Breast epithelium (tissue), 4 donors: Measurements from ENCODE around the gene RUNDC3A. TPM values are rescaled to one million over a fixed set of nuclear protein-coding genes. Genes with fewer than 3 reads are reported as not detected.

ENCODE experiments used
- DNase-seq, 2 donors: peaks; one replicate each; pipeline ENCODE4 v3.0.0-alpha.2; 2019; ENCODE audit warnings: low spot score in 2 of 2
- H3K27ac ChIP-seq, 2 donors: fragments of 200-600 bp; sonication (generic) in 1 of 2; one replicate each; pipeline ENCODE4 v1.5.1; 2016 to 2019; ENCODE audit warnings: mild to moderate bottlenecking in 1 of 2
- H3K27me3 ChIP-seq, 2 donors: fragments of 200-600 bp; sonication (generic) in 1 of 2; one replicate each; pipeline versions ENCODE4 v1.5.1 to v1.6.0; 2017 to 2019; ENCODE audit warnings: control low read depth in 1 of 2, mild to moderate bottlenecking in 1 of 2
- H3K36me3 ChIP-seq: fragments of 200-600 bp; one replicate; pipeline ENCODE4 v1.5.1; 2019
- H3K4me1 ChIP-seq, 2 donors: fragments of 200-600 bp; sonication (generic); one replicate each; pipeline ENCODE4 v1.5.1; 2016 to 2019; ENCODE audit warnings: control low read depth in 1 of 2
- H3K4me3 ChIP-seq, 3 donors: fragments of 200-600 bp; sonication (generic); 1 replicate in 2 of 3; 2 replicates in 1 of 3; pipeline ENCODE4 v1.5.1; 2016 to 2019; ENCODE audit warnings: mild to moderate bottlenecking in 3 of 3, moderate library complexity in 2 of 3
- H3K9me3 ChIP-seq, 2 donors: fragments of 200-600 bp; sonication (generic) in 1 of 2; one replicate each; pipeline ENCODE4 v1.5.1; 2016 to 2019; ENCODE audit warnings: control low read depth in 1 of 2
- POLR2A ChIP-seq: fragments of 450-650 bp; IDR thresholded peaks from one replicate; pipeline ENCODE4 v1.6.1; 2016; ENCODE audit warnings: antibody characterized with exemption, mild to moderate bottlenecking, moderate library complexity
- POLR2AphosphoS5 ChIP-seq, 3 donors: sonication (generic); formaldehyde crosslinking; IDR thresholded peaks; one replicate each; pipeline ENCODE4 v1.6.1; 2017; ENCODE audit warnings: antibody characterized with exemption in 3 of 3
- intact Hi-C: fragments of 100-400 bp; cut with DNase I; formaldehyde crosslinking; loops from one replicate; pipeline ENCODE4 v1.15.1; 2023; ENCODE audit warnings: low total_unique reads
- total RNA-seq, 3 donors: library from RNA; depleted of rRNA; stranded (reverse); fragments of >200 nt; gene quantifications; one replicate each; pipeline ENCODE4 v1.1.0, GENCODE V29; 2016
- TF ChIP-seq, protein P1 (sequence below), 3 donors: fragments of 450-650 bp; IDR thresholded peaks; one replicate each; pipeline ENCODE4 v1.5.1; 2016 to 2017; ENCODE audit warnings: antibody characterized with exemption in 3 of 3, mild to moderate bottlenecking in 3 of 3, moderate library complexity in 3 of 3

Gene RUNDC3A
- total RNA-seq, 3 donors from 2014 or later, result 0.48 to 1.6 TPM; not detected in 1

DNA sequence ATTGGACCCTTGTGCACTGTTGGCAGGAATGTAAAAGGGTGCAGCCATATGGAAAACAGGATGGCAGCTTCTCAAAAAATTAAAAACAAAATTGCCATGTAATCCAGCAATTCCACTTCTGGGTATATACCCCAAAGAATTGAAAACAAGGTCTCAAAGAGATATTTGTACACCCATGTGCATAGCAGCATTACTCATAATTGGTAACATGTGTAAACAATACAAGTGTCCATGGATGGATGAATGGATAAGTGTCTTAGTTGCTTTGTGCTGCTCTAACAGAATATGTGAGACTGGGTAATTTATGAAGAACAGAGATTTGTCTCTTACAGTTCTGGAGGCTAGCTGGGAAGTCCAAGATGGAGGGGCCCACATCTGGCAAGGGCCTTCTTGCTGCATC lies 3.8 kb upstream of the RUNDC3A start:
- intact Hi-C loops, result no loop called here
- no peak for DNase-seq
- TF ChIP-seq POLR2AphosphoS5 (IDR thresholded peaks at IDR 0.05), result no peak
- TF ChIP-seq, protein P1, sequence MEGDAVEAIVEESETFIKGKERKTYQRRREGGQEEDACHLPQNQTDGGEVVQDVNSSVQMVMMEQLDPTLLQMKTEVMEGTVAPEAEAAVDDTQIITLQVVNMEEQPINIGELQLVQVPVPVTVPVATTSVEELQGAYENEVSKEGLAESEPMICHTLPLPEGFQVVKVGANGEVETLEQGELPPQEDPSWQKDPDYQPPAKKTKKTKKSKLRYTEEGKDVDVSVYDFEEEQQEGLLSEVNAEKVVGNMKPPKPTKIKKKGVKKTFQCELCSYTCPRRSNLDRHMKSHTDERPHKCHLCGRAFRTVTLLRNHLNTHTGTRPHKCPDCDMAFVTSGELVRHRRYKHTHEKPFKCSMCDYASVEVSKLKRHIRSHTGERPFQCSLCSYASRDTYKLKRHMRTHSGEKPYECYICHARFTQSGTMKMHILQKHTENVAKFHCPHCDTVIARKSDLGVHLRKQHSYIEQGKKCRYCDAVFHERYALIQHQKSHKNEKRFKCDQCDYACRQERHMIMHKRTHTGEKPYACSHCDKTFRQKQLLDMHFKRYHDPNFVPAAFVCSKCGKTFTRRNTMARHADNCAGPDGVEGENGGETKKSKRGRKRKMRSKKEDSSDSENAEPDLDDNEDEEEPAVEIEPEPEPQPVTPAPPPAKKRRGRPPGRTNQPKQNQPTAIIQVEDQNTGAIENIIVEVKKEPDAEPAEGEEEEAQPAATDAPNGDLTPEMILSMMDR (IDR thresholded peaks at IDR 0.05), result no peak
- TF ChIP-seq POLR2A, result no peak

DNA sequence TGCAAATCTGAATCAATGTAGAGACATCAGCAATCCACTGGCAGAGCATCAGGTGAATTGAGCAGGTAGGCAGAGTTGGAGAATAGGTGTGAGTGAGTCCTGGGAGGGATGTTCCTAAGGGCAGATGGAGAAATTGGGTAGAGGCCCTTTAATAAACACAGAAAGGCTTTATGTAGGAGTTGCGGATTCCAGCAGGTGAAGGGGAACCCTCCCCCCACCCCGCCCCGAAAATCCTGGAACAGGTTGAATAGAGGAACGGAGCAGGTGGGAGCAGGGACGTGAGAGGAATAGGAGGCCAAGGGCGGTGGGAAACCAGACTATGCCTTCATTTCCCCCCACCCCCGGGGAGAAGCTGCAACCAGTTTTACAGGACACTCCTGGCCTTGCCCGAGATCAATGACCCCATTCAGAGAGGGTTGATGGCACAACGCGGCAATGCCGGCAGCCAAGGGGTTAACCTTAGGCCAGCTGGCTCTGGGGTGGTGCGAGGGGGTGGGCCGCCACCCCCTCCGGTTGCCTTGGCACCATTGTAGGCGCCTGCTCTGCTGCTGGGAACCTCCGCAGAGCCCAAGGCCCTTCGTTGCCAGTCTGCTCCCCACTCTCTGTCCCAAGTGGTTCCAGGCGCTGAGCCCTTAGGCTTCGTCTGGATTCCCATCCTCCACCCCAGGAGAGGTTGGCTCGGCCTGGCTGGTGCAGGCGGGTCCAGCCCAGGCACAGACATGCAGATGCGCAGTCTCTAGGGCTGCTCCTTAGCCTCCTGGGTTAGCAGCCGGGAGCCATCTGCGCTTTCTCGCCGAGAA lies 814 bp upstream of the RUNDC3A start:
- H3K36me3 ChIP-seq, result no peaks in the 10 kb centered on the region
- intact Hi-C loops, result no loop called here
- DNase-seq, result no peak
- H3K9me3 ChIP-seq, result no peaks in the 10 kb centered on the region
- peaks cover 0 to 3% of the 10 kb centered on the region in 2 donors for H3K27me3 ChIP-seq
- TF ChIP-seq POLR2AphosphoS5 (IDR thresholded peaks at IDR 0.05) (no peak), POLR2A (no peak)
- TF ChIP-seq, protein P1 (IDR thresholded peaks at IDR 0.05), result no peak
- peak overlapping the region; percentile 35 to 70 (median 50) for H3K4me3 ChIP-seq
- H3K27ac ChIP-seq, result peak overlapping the region in 1 of 2 donors; percentile 1
- peaks cover 0 to 6% of the 10 kb centered on the region in 2 donors for H3K4me1 ChIP-seq

More for the DNA sequence above, 3.8 kb upstream of the RUNDC3A start:
- Histone ChIP-seq H3K4me3 (no peak overlapping the region), H3K27ac (no peak overlapping the region), H3K27me3 (peaks cover 0 to 2% of the 10 kb centered on the region in 2 donors), H3K36me3 (no peaks in the 10 kb centered on the region), H3K9me3 (no peaks in the 10 kb centered on the region), H3K4me1 (peaks cover 0 to 6% of the 10 kb centered on the region in 2 donors)

DNA sequence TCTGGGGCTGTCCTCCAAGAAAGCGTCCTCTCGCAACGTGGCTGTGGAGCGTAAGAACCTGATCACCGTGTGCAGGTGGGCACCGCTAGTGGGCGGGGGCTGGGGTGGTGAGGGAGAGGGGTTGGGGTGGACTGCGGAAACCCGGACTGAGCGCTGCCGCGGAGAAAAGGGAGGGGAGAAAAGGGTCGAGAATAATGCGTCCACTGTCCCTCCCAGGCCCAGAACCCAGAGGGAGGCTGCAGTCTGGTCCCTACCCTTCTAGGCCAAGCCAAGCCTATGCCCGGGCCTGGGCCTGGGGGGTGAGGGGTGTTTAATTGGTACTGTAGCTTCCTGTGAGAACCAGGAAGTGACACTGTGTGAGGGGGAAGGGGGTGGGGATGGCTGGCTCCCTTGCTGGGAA lies 464 bp downstream of the RUNDC3A start:
- no peaks in the 10 kb centered on the region for H3K36me3 ChIP-seq
- TF ChIP-seq, protein P1 (IDR thresholded peaks at IDR 0.05), result no peak
- TF ChIP-seq POLR2AphosphoS5 (IDR thresholded peaks at IDR 0.05) (no peak), POLR2A (no peak)
- intact Hi-C loops, result no loop called here
- H3K9me3 ChIP-seq, result no peaks in the 10 kb centered on the region
- peak overlapping the region; percentile 35 to 70 (median 50) for H3K4me3 ChIP-seq
- peaks cover 0 to 6% of the 10 kb centered on the region in 2 donors for H3K4me1 ChIP-seq
- no peak overlapping the region for H3K27ac ChIP-seq
- H3K27me3 ChIP-seq, result peaks cover 2 to 3% of the 10 kb centered on the region in 2 donors
- DNase-seq, result no peak

DNA sequence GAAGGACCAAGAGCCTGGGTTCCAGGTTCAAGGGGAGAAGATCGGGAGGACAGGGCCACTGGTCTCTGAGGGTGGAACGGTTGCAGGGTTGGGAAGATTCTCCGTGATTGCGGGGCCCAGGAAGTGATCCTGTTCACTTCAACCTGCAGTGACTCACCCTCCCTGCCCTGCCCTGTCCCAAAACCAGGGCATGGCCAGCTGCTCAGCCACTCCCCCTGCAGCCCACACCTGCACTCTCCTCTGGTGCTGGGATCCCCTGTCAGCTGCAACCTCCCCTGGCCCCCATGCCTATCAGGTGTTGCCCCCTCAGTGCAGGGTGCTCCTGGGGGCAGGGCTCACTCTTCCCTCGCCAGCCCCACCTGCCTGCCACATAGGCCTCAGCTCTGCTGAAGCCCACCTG lies 1.1 kb downstream of the RUNDC3A start:
- Histone ChIP-seq H3K36me3 (no peaks in the 10 kb centered on the region), H3K27me3 (peaks cover 6 to 8% of the 10 kb centered on the region in 2 donors), H3K4me1 (peaks cover 0 to 6% of the 10 kb centered on the region in 2 donors), H3K27ac (no peak overlapping the region), H3K4me3 (no peak overlapping the region), H3K9me3 (no peaks in the 10 kb centered on the region)
- TF ChIP-seq POLR2AphosphoS5 (IDR thresholded peaks at IDR 0.05), result no peak
- no peak for TF ChIP-seq POLR2A
- TF ChIP-seq, protein P1 (IDR thresholded peaks at IDR 0.05), result no peak
- DNase-seq, result no peak
- intact Hi-C loops, result no loop called here

DNA sequence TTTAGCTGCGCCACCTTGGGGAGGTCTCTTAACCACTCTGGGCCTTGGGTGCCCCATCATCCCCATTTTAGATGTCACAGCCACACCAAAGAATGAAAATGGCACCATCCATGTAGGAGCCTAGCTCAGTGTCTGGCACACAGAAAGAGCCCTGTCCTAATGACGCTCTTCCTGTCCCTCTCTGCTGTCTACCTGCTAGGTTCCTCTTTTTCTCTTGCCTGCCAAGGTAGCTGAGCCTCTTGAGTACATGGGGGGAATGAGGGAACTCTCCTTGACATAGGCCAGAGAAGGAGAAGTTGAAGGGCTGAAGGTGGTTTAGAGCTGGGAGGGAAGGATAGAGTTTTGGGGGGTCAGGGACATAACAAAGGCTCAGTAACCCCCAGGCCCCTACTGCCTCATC lies 1.8 kb downstream of the RUNDC3A start:
- intact Hi-C loops, result no loop called here
- H3K27me3 ChIP-seq, result peaks cover 8 to 15% of the 10 kb centered on the region in 2 donors
- H3K36me3 ChIP-seq, result no peaks in the 10 kb centered on the region
- H3K4me1 ChIP-seq, result peaks cover 0 to 6% of the 10 kb centered on the region in 2 donors
- H3K27ac ChIP-seq, result no peak overlapping the region
- no peaks in the 10 kb centered on the region for H3K9me3 ChIP-seq
- DNase-seq, result no peak
- TF ChIP-seq, protein P1 (IDR thresholded peaks at IDR 0.05), result no peak
- no peak for TF ChIP-seq POLR2A
- no peak for TF ChIP-seq POLR2AphosphoS5 (IDR thresholded peaks at IDR 0.05)
- no peak overlapping the region for H3K4me3 ChIP-seq
